Endothelial cell (in vitro differentiated cells): ENCODE data around the gene EGR4. TPM values are rescaled to one million over a fixed set of nuclear protein-coding genes. Genes with fewer than 3 reads are reported as not detected.

Experiments used
- DNase-seq: peaks from one replicate; pipeline ENCODE4 v3.0.0; 2021; ENCODE audit warnings: low spot score
- H3K27ac Mint-ChIP-seq: one replicate; pipeline ENCODE4 v1.8.0; 2021; ENCODE audit warnings: mixed read lengths, inconsistent platforms; ENCODE audit not compliant: unreplicated experiment
- H3K27me3 Mint-ChIP-seq: one replicate; pipeline ENCODE4 v1.8.0; 2021; ENCODE audit warnings: mild to moderate bottlenecking, moderate library complexity, mixed read lengths, inconsistent platforms; ENCODE audit not compliant: unreplicated experiment
- H3K36me3 Mint-ChIP-seq: one replicate; pipeline ENCODE4 v1.8.0; 2021; ENCODE audit warnings: mild to moderate bottlenecking, low read depth, mixed read lengths, inconsistent platforms; ENCODE audit not compliant: unreplicated experiment
- H3K4me1 Mint-ChIP-seq: one replicate; pipeline ENCODE4 v1.8.0; 2021; ENCODE audit warnings: mild to moderate bottlenecking, mixed read lengths, inconsistent platforms; ENCODE audit not compliant: unreplicated experiment
- H3K4me3 Mint-ChIP-seq: one replicate; pipeline ENCODE4 v1.8.0; 2021; ENCODE audit warnings: mild to moderate bottlenecking, mixed read lengths, inconsistent platforms; ENCODE audit not compliant: unreplicated experiment
- H3K9me3 Mint-ChIP-seq: one replicate; pipeline ENCODE4 v1.8.0; 2021; ENCODE audit warnings: mixed read lengths, inconsistent platforms; ENCODE audit not compliant: unreplicated experiment
- total RNA-seq: library from RNA; stranded (reverse); fragmentation: NEBNext Ultra II Directional; extraction: Animal tissue kit (Norgen Biotek cat#: 25700); gene quantifications from one replicate; pipeline ENCODE4 v1.2.1, GENCODE V29; 2021; ENCODE audit not compliant: unreplicated experiment
- TF ChIP-seq, protein P1 (sequence below): fragments of 200-600 bp; sonication (generic); IDR thresholded peaks from one replicate; pipeline ENCODE4 v1.5.0; 2021; ENCODE audit warnings: antibody characterized with exemption; ENCODE audit not compliant: unreplicated experiment

The EGR4 gene
- total RNA-seq, 1 donor from 2014 or later, result 0.15 TPM

DNA sequence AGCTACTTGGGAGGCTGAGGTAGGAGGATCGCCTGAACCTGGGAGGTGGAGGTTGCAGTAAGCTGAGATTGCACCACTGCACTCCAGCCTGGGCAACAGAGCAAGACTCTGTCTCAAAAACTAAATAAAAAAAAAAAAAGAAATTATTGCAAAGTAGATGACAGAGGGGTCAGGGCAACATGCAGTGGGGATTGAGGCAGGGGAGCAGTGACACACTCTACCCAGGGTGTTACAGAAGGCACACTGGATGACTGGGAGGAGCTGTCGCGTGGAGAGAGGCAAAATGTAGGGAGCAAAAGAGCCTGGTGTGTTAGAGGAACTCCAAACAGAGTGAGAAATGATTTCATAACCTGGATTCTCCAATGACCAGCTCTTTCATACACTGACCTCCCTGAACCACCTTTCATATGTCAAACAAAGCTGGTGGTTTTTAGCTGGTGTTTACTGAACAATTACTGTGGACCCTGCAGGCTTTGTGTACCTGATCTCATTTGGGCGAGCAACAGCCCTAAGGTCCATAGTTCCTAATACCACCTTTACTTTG is 31.2 kb downstream of the EGR4 start:
- TF ChIP-seq, protein P1, sequence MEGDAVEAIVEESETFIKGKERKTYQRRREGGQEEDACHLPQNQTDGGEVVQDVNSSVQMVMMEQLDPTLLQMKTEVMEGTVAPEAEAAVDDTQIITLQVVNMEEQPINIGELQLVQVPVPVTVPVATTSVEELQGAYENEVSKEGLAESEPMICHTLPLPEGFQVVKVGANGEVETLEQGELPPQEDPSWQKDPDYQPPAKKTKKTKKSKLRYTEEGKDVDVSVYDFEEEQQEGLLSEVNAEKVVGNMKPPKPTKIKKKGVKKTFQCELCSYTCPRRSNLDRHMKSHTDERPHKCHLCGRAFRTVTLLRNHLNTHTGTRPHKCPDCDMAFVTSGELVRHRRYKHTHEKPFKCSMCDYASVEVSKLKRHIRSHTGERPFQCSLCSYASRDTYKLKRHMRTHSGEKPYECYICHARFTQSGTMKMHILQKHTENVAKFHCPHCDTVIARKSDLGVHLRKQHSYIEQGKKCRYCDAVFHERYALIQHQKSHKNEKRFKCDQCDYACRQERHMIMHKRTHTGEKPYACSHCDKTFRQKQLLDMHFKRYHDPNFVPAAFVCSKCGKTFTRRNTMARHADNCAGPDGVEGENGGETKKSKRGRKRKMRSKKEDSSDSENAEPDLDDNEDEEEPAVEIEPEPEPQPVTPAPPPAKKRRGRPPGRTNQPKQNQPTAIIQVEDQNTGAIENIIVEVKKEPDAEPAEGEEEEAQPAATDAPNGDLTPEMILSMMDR, result no peak
- Mint-ChIP-seq H3K27me3 (peaks cover 6% of the 10 kb centered on the region), H3K36me3 (peaks cover 4% of the 10 kb centered on the region), H3K9me3 (no peaks in the 10 kb centered on the region), H3K4me1 (no peaks in the 10 kb centered on the region), H3K4me3 (no peak overlapping the region), H3K27ac (no peak overlapping the region)
- no peak for DNase-seq

DNA sequence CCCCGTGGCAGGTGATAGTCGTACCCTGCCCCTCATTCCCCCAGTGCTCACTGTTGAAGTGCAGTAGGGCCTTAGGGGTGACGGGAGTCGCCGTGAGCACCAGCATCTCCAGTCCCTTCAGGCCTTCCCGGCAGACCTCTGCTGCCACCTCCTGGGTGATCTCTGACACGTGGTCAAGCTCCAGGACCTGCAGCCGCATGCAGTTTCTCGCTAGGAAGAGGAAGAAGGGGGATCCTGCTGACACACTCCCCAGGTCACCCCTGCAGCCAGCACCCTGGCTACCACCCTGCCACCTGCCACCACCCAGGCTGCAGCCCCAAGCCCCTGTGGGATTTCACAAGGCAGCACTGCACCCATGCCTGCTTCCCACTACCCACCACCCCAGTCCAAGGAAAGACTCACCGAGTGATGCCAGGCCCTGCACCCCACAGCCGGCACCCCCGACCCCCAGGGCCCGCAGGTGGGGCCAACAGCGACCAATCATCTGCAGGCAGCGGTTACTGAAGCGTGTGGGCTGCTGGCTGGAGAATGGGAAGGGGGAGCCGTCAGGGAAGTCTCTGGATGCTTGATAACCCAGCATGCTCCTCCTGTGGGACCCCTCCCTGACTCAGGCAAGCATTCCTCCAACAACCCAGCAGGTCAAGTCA is 32.9 kb downstream of the EGR4 start:
- H3K4me1 Mint-ChIP-seq, result no peaks in the 10 kb centered on the region
- H3K27me3 Mint-ChIP-seq, result peaks cover 12% of the 10 kb centered on the region
- H3K9me3 Mint-ChIP-seq, result no peaks in the 10 kb centered on the region
- H3K36me3 Mint-ChIP-seq, result peaks cover 4% of the 10 kb centered on the region
- TF ChIP-seq, protein P1, result no peak
- H3K27ac Mint-ChIP-seq, result no peak overlapping the region
- peak; percentile 71 for DNase-seq
- H3K4me3 Mint-ChIP-seq, result no peak overlapping the region

DNA sequence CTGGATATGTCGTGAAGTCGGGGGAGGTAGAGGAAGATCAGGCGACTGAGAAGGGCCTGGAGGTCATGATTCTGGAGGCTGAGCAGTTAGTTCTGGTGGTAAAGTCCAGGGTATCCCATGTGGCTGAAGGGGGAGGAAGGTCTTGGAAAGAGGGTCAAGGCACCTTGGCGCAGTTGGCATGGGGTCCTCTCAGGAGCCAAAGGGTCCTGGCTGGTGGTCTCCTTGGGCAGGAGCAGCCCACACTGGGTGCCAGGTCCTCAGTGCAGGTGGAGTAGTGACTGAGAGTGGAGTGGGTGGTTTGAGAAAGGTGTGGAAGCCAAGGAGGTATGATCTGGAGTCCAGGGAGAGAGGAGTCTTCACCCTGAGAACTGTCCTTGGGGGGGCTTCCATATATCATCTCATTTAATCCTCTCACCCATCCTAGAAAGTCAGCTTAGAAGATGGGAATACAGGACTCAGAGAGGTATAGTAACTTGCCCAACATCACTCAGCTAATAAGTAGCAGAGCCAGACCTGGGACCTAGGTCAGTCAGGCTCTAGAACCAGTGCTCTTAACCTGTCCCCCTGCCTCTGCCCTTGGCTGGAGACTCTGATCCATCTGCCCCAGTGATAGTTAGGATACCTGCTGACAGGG is 33.5 kb downstream of the EGR4 start:
- Mint-ChIP-seq H3K27ac (no peak overlapping the region), H3K4me3 (no peak overlapping the region), H3K4me1 (no peaks in the 10 kb centered on the region), H3K9me3 (no peaks in the 10 kb centered on the region), H3K36me3 (peaks cover 4% of the 10 kb centered on the region), H3K27me3 (peaks cover 15% of the 10 kb centered on the region)
- TF ChIP-seq, protein P1, result no peak
- DNase-seq, result no peak

DNA sequence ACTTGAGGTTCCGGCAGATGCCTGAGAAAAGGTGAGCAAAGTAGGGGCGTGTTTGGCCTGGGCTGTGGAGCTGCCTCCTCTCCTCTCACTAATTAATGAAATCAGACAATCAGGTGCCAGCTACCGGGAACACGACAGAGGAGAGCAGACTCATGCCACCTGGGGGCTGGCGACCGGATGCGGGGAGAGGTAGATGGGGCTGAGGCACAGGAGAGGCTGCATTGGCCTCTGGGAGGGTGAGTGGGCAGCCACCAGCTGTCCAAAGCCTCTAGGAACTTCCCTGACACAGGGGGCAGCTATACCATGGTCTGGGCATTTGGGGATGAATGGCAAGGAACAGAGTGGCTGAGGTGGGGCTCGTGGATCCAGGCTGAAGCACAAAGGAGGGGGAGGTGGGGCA is 34.1 kb downstream of the EGR4 start:
- Mint-ChIP-seq H3K4me3 (no peak overlapping the region), H3K27ac (no peak overlapping the region), H3K27me3 (peaks cover 15% of the 10 kb centered on the region), H3K9me3 (no peaks in the 10 kb centered on the region), H3K36me3 (peaks cover 4% of the 10 kb centered on the region), H3K4me1 (no peaks in the 10 kb centered on the region)
- DNase-seq, result no peak
- TF ChIP-seq, protein P1, result no peak

DNA sequence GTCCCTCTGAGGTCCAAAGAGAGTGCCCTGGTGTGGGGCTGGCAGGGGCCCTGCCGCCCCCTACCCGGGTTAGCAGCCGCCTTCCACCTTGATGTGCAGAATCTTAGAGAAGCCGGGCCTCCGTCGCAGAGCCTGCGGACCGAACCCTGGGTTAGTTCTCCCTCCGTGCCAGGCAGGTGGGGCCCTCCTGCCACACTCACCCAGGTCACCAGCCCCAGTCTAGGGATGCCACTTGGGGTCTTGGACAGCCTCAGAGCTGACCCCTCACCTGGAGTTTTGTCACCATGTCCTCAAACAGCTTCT is 34.5 kb downstream of the EGR4 start:
- Mint-ChIP-seq H3K9me3 (no peaks in the 10 kb centered on the region), H3K36me3 (peaks cover 4% of the 10 kb centered on the region), H3K27ac (no peak overlapping the region), H3K27me3 (peaks cover 15% of the 10 kb centered on the region), H3K4me3 (no peak overlapping the region), H3K4me1 (no peaks in the 10 kb centered on the region)
- DNase-seq, result no peak
- TF ChIP-seq, protein P1, result no peak
